Heart right ventricle (tissue), 16 donors: ENCODE measurements around the gene ADARB2. TPM values are rescaled to one million over a fixed set of nuclear protein-coding genes. Genes with fewer than 3 reads are reported as not detected.

Source experiments
- ATAC-seq, 8 donors: fragments of 200-7000 bp; cut with Tn5 transposase; one replicate each; pipeline ENCODE4 v1.9.1; 2020; ENCODE audit warnings: mild to moderate bottlenecking in 8 of 8, moderate library complexity in 8 of 8, moderate number of reproducible peaks in 1 of 8
- DNase-seq, 2 donors: peaks; one replicate each; pipeline ENCODE4 v3.0.0-alpha.2; 2020
- H3K27ac ChIP-seq, 10 donors: fragments of 200-600 bp; sonication (generic) in 2 of 10; one replicate each; pipeline versions ENCODE4 v1.5.0 to v1.8.0; 2020 to 2022; ENCODE audit warnings: mild to moderate bottlenecking in 3 of 10
- H3K27me3 ChIP-seq, 7 donors: fragments of 200-600 bp; one replicate each; pipeline ENCODE4 v1.8.0; 2021 to 2022; ENCODE audit warnings: mild to moderate bottlenecking in 2 of 7
- H3K36me3 ChIP-seq, 9 donors: fragments of 200-600 bp; sonication (generic) in 1 of 9; one replicate each; pipeline versions ENCODE4 v1.5.0 to v1.8.0; 2020 to 2022; ENCODE audit warnings: mild to moderate bottlenecking in 2 of 9
- H3K4me1 ChIP-seq, 9 donors: fragments of 200-600 bp; sonication (generic) in 1 of 9; one replicate each; pipeline versions ENCODE4 v1.5.0 to v1.8.0; 2020 to 2022; ENCODE audit warnings: mild to moderate bottlenecking in 4 of 9
- H3K4me3 ChIP-seq, 10 donors: fragments of 200-600 bp; sonication (generic) in 2 of 10; one replicate each; pipeline versions ENCODE4 v1.5.0 to v1.8.0; 2020 to 2022; ENCODE audit warnings: mild to moderate bottlenecking in 7 of 10, moderate library complexity in 2 of 10
- H3K9me3 ChIP-seq, 11 donors: fragments of 200-600 bp in 10 of 11; sonication (generic) in 2 of 11; one replicate each; pipeline versions ENCODE4 v1.5.0 to v1.8.0; 2013 to 2022; ENCODE audit warnings: mild to moderate bottlenecking in 2 of 11, control low read depth in 1 of 11, moderate library complexity in 1 of 11
- CTCF ChIP-seq, 9 donors: fragments of 200-600 bp; sonication (generic) in 2 of 9; IDR thresholded peaks; one replicate each; pipeline versions ENCODE4 v1.5.0 to v1.8.0; 2021 to 2022; ENCODE audit warnings: antibody characterized with exemption in 9 of 9, mild to moderate bottlenecking in 5 of 9, moderate library complexity in 1 of 9
- WGBS, 2 donors: extraction: QIAGEN DNeasy Blood & Tissue Kit; methylation state at CpG; one replicate each; pipeline ENCODE4 v1.1.7; 2013; ENCODE audit warnings: inconsistent platforms in 1 of 2; 5-methylcytosine and 5-hydroxymethylcytosine counted together
- intact Hi-C, 10 donors: fragments of 100-400 bp; cut with DNase I; formaldehyde crosslinking; loops; one replicate each; pipeline versions ENCODE4 v1.11.1 to v1.14.2; 2022
- polyA plus RNA-seq, 2 donors: library from polyadenylated mRNA; stranded (reverse); fragments of 200-250 nt; gene quantifications; one replicate each; pipeline ENCODE4 v1.2.3, GENCODE V29; 2013
- total RNA-seq, 10 donors: library from RNA; stranded (reverse); fragmentation: NEBNext Ultra II Directional in 3 of 10; extraction: Animal tissue kit (Norgen Biotek cat#: 25700) in 3 of 10; gene quantifications; one replicate each; pipeline versions ENCODE4 v1.2.1 to v1.2.4, GENCODE V29; 2021 to 2023
- donor health status: Arrhythmogenic right ventricular cardiomyopathy.
- donor health status: ischemic (EF 13 %, LVEDD 7.1; RV severe dilation, severe dysfunction).
- donor health status: healthy with polysubstance abuse.
- donor health status: DM: no; HTN: yes; CAD: no.
- donor health status: DM: no; HTN: no; CAD: no.
- donor health status: ischemic (EF 25% LVEDD 6.9; RV normal size, moderate dysfunction).
- donor health status: ischemic (EF 25% LVEDD 5.7; RV mildly dilated, moderate dysfunction).
- donor health status: healthy.
- donor health status: DM: yes; HTN: yes; CAD: no.
- donor health status: Ischemic cardiomyopathy.
- donor health status: ischemic (EF 35%, LVEDD 5.7; RV mildly dilated, moderate dysfunction).
- donor health status: nonischemic (EF 11% LVEDD 7.7; RV severe dilation, severe dysfunction).
- donor health status: DM: yes; HTN: yes; CAD: no.
- donor health status: PGD.
- donor health status: ischemic (EF 29% LVEDD 5.4; RV normal size, mild dysfunction).
- donor health status: nonischemic (EF 23%, LVEDD 6.1; RV moderate dilation, normal function).

The ADARB2 gene
- total and polyA plus RNA-seq, 12 donors: 0.08 to 0.47 (median 0.17) TPM; not detected in 2

GRCh38 chr10:1134156-1134555 lies 603.2 kb downstream of the ADARB2 start:
- no peak overlapping the region for H3K4me3 ChIP-seq
- peaks cover 0 to 35% (median 21%) of the 10 kb centered on the region in 9 donors for H3K36me3 ChIP-seq
- H3K4me1 ChIP-seq: no peaks in the 10 kb centered on the region
- no peaks in the 10 kb centered on the region for H3K27me3 ChIP-seq
- H3K27ac ChIP-seq: no peak overlapping the region
- ATAC-seq (peak in 1 of 8 donors; percentile 7), DNase-seq (no peak)
- H3K9me3 ChIP-seq: peaks cover 0 to 15% (median 5%) of the 10 kb centered on the region in 11 donors
- TF ChIP-seq CTCF (IDR thresholded peaks at IDR 0.05): no peak
- WGBS, 2 donors: 69 to 79% methylated on average over 2 of the region's 2 CpGs
- intact Hi-C loops: no loop called here

GRCh38 chr10:1133495-1134045 lies 603.8 kb downstream of the ADARB2 start:
- H3K27me3 ChIP-seq: no peaks in the 10 kb centered on the region
- ATAC-seq (peak in 2 of 8 donors; percentile 16 to 19), DNase-seq (no peak)
- H3K9me3 ChIP-seq: peaks cover 0 to 9% (median 4%) of the 10 kb centered on the region in 11 donors
- H3K27ac ChIP-seq: no peak overlapping the region
- no peaks in the 10 kb centered on the region for H3K4me1 ChIP-seq
- intact Hi-C loops: no loop called here
- H3K36me3 ChIP-seq: peaks cover 0 to 40% (median 21%) of the 10 kb centered on the region in 9 donors
- 94 to 97% methylated on average over 3 of the region's 3 CpGs for WGBS, 2 donors
- no peak overlapping the region for H3K4me3 ChIP-seq
- TF ChIP-seq CTCF (IDR thresholded peaks at IDR 0.05): no peak

- no peak for DNase-seq
- 87 to 93% methylated on average over 10 of the region's 10 CpGs for WGBS, 2 donors
- Histone ChIP-seq H3K9me3 (peaks cover 0 to 1% (median 0%) of the 10 kb centered on the region in 11 donors), H3K27me3 (no peaks in the 10 kb centered on the region), H3K4me1 (peaks cover 0 to 5% (median 0%) of the 10 kb centered on the region in 9 donors), H3K27ac (no peak overlapping the region), H3K4me3 (no peak overlapping the region), H3K36me3 (peaks cover 0 to 50% (median 21%) of the 10 kb centered on the region in 9 donors)
- TF ChIP-seq CTCF (IDR thresholded peaks at IDR 0.05): no peak
- intact Hi-C loops: no loop called here
- ATAC-seq: peak in 5 of 8 donors; percentile 9 to 33 (median 19)
These were observed 604.7 kb downstream of the ADARB2 start for GRCh38 chr10:1132584-1132983.

GRCh38 chr10:1130995-1131790 lies 606.1 kb downstream of the ADARB2 start:
- 94 to 97% methylated on average over 12 of the region's 12 CpGs for WGBS, 2 donors
- intact Hi-C loops: no loop called here
- Histone ChIP-seq H3K27ac (no peak overlapping the region), H3K4me3 (no peak overlapping the region), H3K4me1 (peaks cover 0 to 5% (median 0%) of the 10 kb centered on the region in 9 donors), H3K27me3 (no peaks in the 10 kb centered on the region), H3K36me3 (peaks cover 0 to 64% (median 31%) of the 10 kb centered on the region in 9 donors), H3K9me3 (no peaks in the 10 kb centered on the region)
- ATAC-seq (no peak), DNase-seq (no peak)
- TF ChIP-seq CTCF (IDR thresholded peaks at IDR 0.05): no peak
